HCT116 (cell line): ENCODE results near the gene RBMX.

Experiments used
- ELF1 ChIP-seq: IDR thresholded peaks from 2 replicates; pipeline ENCODE4 v1.6.1; 2012; ENCODE audit warnings: low read depth, borderline replicate concordance
- EZH2 ChIP-seq: fragments of 200-600 bp; sonication (generic); IDR thresholded peaks from 2 replicates; pipeline ENCODE4 v1.6.1; 2017; ENCODE audit warnings: antibody characterized with exemption, mixed run types
- EZH2phosphoT487 ChIP-seq: fragments of 200-600 bp; IDR thresholded peaks from 2 replicates; pipeline ENCODE4 v1.6.1; 2018; ENCODE audit warnings: antibody characterized with exemption, borderline replicate concordance
- POLR2A ChIP-seq: IDR thresholded peaks from 2 replicates; pipeline ENCODE4 v1.7.0; 2011; ENCODE audit warnings: borderline replicate concordance; ENCODE audit not compliant: insufficient read depth, insufficient read length; ENCODE audit errors: extremely low read depth
- SIN3A ChIP-seq: IDR thresholded peaks from 2 replicates; pipeline ENCODE4 v1.6.1; 2012; ENCODE audit warnings: low read depth
- ZFX ChIP-seq: fragments of 450-650 bp; IDR thresholded peaks from 2 replicates; pipeline ENCODE4 v1.6.1; 2017
- TF ChIP-seq, protein P1 (sequence below), 3 experiments: fragments of 200-600 bp in 1 of 3; sonication (generic) in 1 of 3; IDR thresholded peaks in 2 of 3; conservative IDR thresholded peaks in 1 of 3; 2 replicates each; pipeline ENCODE4 v1.5.1; 2012 to 2017; ENCODE audit warnings: low read depth in 2 of 3, low read length in 2 of 3, antibody characterized with exemption in 1 of 3, borderline replicate concordance in 1 of 3, control low read depth in 1 of 3, mild to moderate bottlenecking in 1 of 3, mixed read lengths in 1 of 3, mixed run types in 1 of 3, moderate library complexity in 1 of 3; ENCODE audit not compliant: insufficient read depth in 1 of 3
- TF ChIP-seq, protein P2 (sequence below): IDR thresholded peaks from 2 replicates; pipeline ENCODE4 v1.6.1; 2012

DNA sequence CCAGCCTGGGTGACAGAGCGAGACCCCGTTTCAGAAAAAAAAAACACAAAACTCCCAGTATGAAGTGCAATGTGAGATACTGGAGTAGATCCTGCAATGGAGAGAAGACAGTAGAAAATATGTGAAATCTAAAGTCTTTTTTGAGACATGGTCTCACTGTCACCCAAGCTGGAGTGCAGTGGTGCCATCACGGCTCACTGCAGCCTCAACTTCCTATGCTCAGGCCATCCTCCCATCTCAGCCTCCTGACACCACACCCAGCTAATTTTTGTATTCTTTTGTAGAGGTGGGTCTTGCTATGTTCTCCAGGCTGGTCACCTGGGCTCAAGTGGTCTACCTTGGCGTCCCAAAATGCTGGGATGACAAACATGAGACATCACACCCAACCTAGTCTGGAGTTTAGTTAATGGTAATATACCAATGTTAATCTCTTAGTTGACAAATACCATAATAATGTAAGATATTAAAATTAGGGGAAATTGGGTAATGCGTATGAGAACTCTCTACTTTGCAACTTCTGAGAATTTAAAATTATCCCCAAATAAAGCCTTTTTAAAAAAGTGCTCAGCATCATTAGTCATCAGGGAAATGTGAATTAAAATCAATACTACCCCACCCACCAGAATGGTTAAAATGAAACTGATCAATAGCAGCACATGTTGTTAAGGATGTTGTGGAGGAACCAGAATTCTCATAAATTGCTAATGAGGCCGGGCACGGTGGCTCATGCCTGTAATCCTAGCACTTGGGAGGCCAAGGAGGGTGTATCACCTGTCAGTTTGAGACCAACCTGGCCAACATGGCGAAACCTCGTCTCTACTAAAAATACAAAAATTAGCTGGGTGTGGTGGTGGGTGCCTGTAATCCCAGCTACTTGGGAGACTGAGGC is 15.0 kb downstream of the RBMX start:
- TF ChIP-seq EZH2phosphoT487 = no peak
- TF ChIP-seq, protein P1, sequence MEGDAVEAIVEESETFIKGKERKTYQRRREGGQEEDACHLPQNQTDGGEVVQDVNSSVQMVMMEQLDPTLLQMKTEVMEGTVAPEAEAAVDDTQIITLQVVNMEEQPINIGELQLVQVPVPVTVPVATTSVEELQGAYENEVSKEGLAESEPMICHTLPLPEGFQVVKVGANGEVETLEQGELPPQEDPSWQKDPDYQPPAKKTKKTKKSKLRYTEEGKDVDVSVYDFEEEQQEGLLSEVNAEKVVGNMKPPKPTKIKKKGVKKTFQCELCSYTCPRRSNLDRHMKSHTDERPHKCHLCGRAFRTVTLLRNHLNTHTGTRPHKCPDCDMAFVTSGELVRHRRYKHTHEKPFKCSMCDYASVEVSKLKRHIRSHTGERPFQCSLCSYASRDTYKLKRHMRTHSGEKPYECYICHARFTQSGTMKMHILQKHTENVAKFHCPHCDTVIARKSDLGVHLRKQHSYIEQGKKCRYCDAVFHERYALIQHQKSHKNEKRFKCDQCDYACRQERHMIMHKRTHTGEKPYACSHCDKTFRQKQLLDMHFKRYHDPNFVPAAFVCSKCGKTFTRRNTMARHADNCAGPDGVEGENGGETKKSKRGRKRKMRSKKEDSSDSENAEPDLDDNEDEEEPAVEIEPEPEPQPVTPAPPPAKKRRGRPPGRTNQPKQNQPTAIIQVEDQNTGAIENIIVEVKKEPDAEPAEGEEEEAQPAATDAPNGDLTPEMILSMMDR (IDR thresholded peaks at IDR 0.05 in 2 of 3, conservative IDR thresholded peaks at IDR 0.05 in 1 of 3; ENCODE audit: borderline replicate concordance in 1 of 3, insufficient read depth in 1 of 3, low read depth in 2 of 3, low read length in 2 of 3) = no peak
- no peak for TF ChIP-seq ZFX
- no peak for TF ChIP-seq POLR2A
- TF ChIP-seq EZH2 = no peak
- no peak for TF ChIP-seq SIN3A
- TF ChIP-seq, protein P2, sequence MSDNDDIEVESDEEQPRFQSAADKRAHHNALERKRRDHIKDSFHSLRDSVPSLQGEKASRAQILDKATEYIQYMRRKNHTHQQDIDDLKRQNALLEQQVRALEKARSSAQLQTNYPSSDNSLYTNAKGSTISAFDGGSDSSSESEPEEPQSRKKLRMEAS = no peak
- TF ChIP-seq ELF1 = no peak
